ENCODE results near the gene PRKCH.

Gene PRKCH

DNA sequence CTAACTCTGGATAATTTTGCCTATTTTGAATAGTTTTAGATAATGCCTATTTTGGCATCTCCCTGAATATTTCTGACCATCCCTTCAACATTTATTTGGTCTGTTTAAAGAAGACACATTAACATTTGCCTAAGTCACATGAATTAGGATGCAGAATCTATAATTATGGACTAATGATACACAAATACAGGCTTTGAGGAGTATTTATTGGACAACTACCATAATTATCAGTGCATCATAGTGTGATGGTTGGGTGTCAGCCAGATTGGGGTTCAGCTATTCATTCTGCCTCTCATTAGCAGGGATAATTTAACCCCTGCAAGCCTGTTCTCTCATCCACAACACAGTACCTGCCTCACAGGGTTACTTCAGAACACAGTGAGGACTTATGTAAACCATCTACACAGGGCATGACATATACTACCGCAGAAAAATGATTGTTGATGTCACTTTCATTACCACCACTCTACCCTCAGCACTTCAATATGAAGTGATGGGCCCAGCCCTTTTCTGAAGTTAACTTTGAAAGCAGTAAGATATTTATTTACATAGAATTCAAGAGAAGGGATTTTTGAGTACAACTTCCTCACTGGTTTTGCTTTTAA, 14.4 kb downstream of the PRKCH start:
- Histone ChIP-seq H3K23ac (ENCODE audit: low read length) (no peak overlapping the region), H4K5ac (ENCODE audit: low read length) (no peak overlapping the region), H2BK120ac (ENCODE audit: low read depth, low read length) (no peak overlapping the region), H3K27ac (ENCODE audit: low read depth, low read length) (no peak overlapping the region), H3K4ac (ENCODE audit: low read depth, low read length) (no peak overlapping the region), H3K79me1 (ENCODE audit: low read length) (no peaks in the 10 kb centered on the region), H3K18ac (ENCODE audit: low read length) (no peak overlapping the region), H2BK5ac (ENCODE audit: low read length) (no peak overlapping the region), H2AK5ac (ENCODE audit: low read length) (no peak overlapping the region), H3K27me3 (ENCODE audit: insufficient read depth, low read length, poor library complexity) (no peaks in the 10 kb centered on the region), H4K8ac (ENCODE audit: low read depth, low read length) (no peak overlapping the region), H3K56ac (ENCODE audit: low read length) (no peak overlapping the region), H3K4me1 (ENCODE audit: control insufficient read depth, low read depth, low read length) (no peaks in the 10 kb centered on the region), H3K36me3 (ENCODE audit: control insufficient read depth, insufficient read depth, low read length) (no peaks in the 10 kb centered on the region), H3K4me2 (ENCODE audit: low read length) (no peak overlapping the region), H3K4me3 (ENCODE audit: low read length) (no peak overlapping the region), H2BK15ac (replicated peaks; ENCODE audit: low read depth) (no peak overlapping the region), H3K9ac (ENCODE audit: low read length) (no peak overlapping the region), H3K79me2 (ENCODE audit: control insufficient read depth, insufficient read depth, low read length) (no peaks in the 10 kb centered on the region)
- DNase-seq: no peak
- WGBS (ENCODE audit: extremely low coverage, insufficient coverage, low lambda C conversion rate): no CpG with 5 or more reads among the region's 1 CpG

DNA sequence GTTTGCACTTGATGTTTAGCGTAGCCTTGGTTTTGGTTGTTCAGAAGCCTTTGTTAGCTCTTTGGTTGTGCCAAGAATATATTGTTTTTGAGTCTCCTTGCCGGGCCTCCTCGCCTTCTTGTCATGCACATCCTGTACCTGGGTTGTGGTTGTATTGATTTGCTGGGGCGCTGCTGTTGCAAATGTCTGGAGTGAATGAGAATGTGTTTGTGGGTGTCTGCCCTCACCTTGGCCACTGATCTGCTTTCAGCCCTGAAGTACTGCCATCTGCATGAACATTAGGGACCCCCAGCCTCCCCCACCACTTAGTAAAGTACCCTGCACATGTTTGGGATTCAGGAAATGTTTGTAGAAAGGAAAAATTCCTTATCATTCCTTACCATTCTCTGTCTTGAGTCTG, 16.5 kb downstream of the PRKCH start:
- H3K79me1 ChIP-seq (ENCODE audit: low read length): no peaks in the 10 kb centered on the region
- no peaks in the 10 kb centered on the region for H3K27me3 ChIP-seq (ENCODE audit: insufficient read depth, low read length, poor library complexity)
- H3K23ac ChIP-seq (ENCODE audit: low read length): no peak overlapping the region
- H4K5ac ChIP-seq (ENCODE audit: low read length): no peak overlapping the region
- H3K56ac ChIP-seq (ENCODE audit: low read length): no peak overlapping the region
- H3K9ac ChIP-seq (ENCODE audit: low read length): no peak overlapping the region
- no peak for DNase-seq
- H2BK120ac ChIP-seq (ENCODE audit: low read depth, low read length): no peak overlapping the region
- no peaks in the 10 kb centered on the region for H3K36me3 ChIP-seq (ENCODE audit: control insufficient read depth, insufficient read depth, low read length)
- no peak overlapping the region for H2AK5ac ChIP-seq (ENCODE audit: low read length)
- H4K8ac ChIP-seq (ENCODE audit: low read depth, low read length): no peak overlapping the region
- WGBS (ENCODE audit: extremely low coverage, insufficient coverage, low lambda C conversion rate): no CpG with 5 or more reads among the region's 4 CpGs
- no peak overlapping the region for H3K4ac ChIP-seq (ENCODE audit: low read depth, low read length)
- no peak overlapping the region for H2BK15ac ChIP-seq (replicated peaks; ENCODE audit: low read depth)
- no peaks in the 10 kb centered on the region for H3K4me1 ChIP-seq (ENCODE audit: control insufficient read depth, low read depth, low read length)
- no peak overlapping the region for H2BK5ac ChIP-seq (ENCODE audit: low read length)
- H3K18ac ChIP-seq (ENCODE audit: low read length): no peak overlapping the region
- H3K27ac ChIP-seq (ENCODE audit: low read depth, low read length): no peak overlapping the region
- no peak overlapping the region for H3K4me2 ChIP-seq (ENCODE audit: low read length)
- H3K79me2 ChIP-seq (ENCODE audit: control insufficient read depth, insufficient read depth, low read length): no peaks in the 10 kb centered on the region
- H3K4me3 ChIP-seq (ENCODE audit: low read length): no peak overlapping the region

DNA sequence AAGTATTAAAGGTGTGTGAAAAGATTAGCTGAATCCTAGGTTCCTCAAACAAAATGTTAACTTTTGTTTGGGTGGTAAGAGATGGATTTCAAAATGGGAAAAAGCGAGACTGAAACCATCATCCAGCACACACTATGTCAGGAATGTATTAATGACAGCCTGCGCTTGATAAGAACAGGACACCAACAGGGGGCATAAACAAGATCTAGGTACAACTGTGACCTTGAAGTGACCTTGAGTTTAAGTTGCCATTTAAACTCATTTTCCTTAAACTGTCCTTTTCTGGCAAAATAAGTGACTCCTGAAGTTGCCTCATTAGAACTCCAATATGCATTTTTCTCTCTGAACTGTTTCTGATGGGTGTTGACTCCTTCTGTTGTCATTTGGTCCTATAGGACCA, 17.1 kb downstream of the PRKCH start:
- Histone ChIP-seq H3K18ac (ENCODE audit: low read length) (no peak overlapping the region), H3K36me3 (ENCODE audit: control insufficient read depth, insufficient read depth, low read length) (no peaks in the 10 kb centered on the region), H3K4me3 (ENCODE audit: low read length) (no peak overlapping the region), H3K4me1 (ENCODE audit: control insufficient read depth, low read depth, low read length) (no peaks in the 10 kb centered on the region), H3K27me3 (ENCODE audit: insufficient read depth, low read length, poor library complexity) (no peaks in the 10 kb centered on the region), H3K79me1 (ENCODE audit: low read length) (no peaks in the 10 kb centered on the region), H2BK120ac (ENCODE audit: low read depth, low read length) (no peak overlapping the region), H3K27ac (ENCODE audit: low read depth, low read length) (no peak overlapping the region), H4K8ac (ENCODE audit: low read depth, low read length) (no peak overlapping the region), H3K56ac (ENCODE audit: low read length) (no peak overlapping the region), H3K79me2 (ENCODE audit: control insufficient read depth, insufficient read depth, low read length) (no peaks in the 10 kb centered on the region), H4K5ac (ENCODE audit: low read length) (no peak overlapping the region), H2BK15ac (replicated peaks; ENCODE audit: low read depth) (no peak overlapping the region), H3K23ac (ENCODE audit: low read length) (no peak overlapping the region), H3K9ac (ENCODE audit: low read length) (no peak overlapping the region), H2BK5ac (ENCODE audit: low read length) (no peak overlapping the region), H3K4me2 (ENCODE audit: low read length) (no peak overlapping the region), H3K4ac (ENCODE audit: low read depth, low read length) (no peak overlapping the region), H2AK5ac (ENCODE audit: low read length) (no peak overlapping the region)
- no CpG with 5 or more reads among the region's 2 CpGs for WGBS (ENCODE audit: extremely low coverage, insufficient coverage, low lambda C conversion rate)
- no peak for DNase-seq

DNA sequence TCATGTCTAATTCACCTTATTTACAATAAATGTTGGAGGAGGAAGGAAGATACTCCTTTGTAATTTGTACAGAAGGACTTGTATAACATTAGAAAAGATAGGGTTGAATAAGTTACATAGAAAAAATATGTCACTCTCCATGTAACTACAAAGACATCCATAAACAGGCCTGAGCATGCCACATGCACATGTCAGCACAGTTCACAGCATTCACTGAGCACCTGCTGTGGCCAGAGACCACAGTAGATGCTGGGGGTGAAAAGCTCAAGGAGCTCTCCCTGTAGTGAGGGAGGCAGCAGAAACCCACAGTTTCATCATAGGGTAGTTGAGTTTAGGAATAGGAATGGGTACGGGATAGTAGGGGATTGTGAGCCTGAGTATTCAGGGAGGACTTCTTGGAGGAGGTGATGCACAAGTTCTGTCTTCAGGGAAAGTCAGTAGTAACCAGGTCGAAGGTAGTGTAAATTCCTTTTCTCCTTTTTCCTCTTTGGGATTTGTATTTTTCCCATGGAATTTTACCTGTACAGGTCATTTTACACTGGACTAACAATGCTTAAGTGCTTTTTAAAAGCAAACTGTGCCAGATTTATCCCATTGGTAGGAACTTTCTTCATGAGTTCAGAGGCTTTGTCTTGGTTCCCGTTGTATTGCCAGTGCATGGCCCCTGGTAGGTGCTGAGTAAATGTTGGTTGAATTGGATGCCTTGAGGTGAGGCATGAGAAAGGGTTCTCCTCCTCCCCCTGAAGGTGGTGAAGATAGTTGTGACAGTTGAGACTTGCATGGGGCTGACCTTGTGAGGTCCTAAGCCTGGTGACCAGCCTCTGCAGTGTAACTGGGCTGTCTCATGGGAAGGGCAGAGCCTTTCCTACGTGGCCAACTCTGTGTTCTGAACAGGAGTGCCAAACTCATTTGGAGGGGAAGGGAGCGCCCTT, 20.2 kb downstream of the PRKCH start:
- Histone ChIP-seq H3K27me3 (ENCODE audit: insufficient read depth, low read length, poor library complexity) (no peaks in the 10 kb centered on the region), H4K8ac (ENCODE audit: low read depth, low read length) (no peak overlapping the region), H3K23ac (ENCODE audit: low read length) (no peak overlapping the region), H2BK5ac (ENCODE audit: low read length) (no peak overlapping the region), H3K27ac (ENCODE audit: low read depth, low read length) (no peak overlapping the region), H3K9ac (ENCODE audit: low read length) (no peak overlapping the region), H3K36me3 (ENCODE audit: control insufficient read depth, insufficient read depth, low read length) (no peaks in the 10 kb centered on the region), H2BK15ac (replicated peaks; ENCODE audit: low read depth) (no peak overlapping the region), H2BK120ac (ENCODE audit: low read depth, low read length) (no peak overlapping the region), H3K79me1 (ENCODE audit: low read length) (no peaks in the 10 kb centered on the region), H4K5ac (ENCODE audit: low read length) (no peak overlapping the region), H3K4ac (ENCODE audit: low read depth, low read length) (no peak overlapping the region), H3K4me1 (ENCODE audit: control insufficient read depth, low read depth, low read length) (no peaks in the 10 kb centered on the region), H3K79me2 (ENCODE audit: control insufficient read depth, insufficient read depth, low read length) (no peaks in the 10 kb centered on the region), H3K18ac (ENCODE audit: low read length) (no peak overlapping the region), H3K4me2 (ENCODE audit: low read length) (no peak overlapping the region), H3K4me3 (ENCODE audit: low read length) (no peak overlapping the region), H2AK5ac (ENCODE audit: low read length) (no peak overlapping the region), H3K56ac (ENCODE audit: low read length) (no peak overlapping the region)
- no CpG with 5 or more reads among the region's 5 CpGs for WGBS (ENCODE audit: extremely low coverage, insufficient coverage, low lambda C conversion rate)
- DNase-seq: no peak

DNA sequence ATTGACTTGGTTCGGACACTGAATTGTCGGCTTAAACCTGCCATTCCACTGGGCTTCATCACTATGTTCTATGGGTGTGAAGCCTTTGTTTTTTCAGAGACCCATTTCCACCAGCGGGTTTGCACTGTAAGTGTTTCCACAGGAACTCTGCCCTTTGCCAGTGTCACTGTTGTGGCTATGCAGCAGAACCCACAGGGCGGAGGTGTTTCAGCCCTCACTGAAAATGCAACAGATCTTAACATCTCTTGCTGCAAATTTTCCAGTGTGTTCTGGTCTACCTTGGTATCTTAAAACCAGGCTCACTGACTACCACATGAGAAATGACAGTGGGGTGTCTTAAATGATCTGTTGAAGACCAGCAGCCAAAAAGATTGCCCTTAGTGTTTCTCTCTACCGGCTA, 21.1 kb downstream of the PRKCH start:
- no peak overlapping the region for H4K5ac ChIP-seq (ENCODE audit: low read length)
- H2BK15ac ChIP-seq (replicated peaks; ENCODE audit: low read depth): no peak overlapping the region
- H3K4ac ChIP-seq (ENCODE audit: low read depth, low read length): no peak overlapping the region
- no peak overlapping the region for H2AK5ac ChIP-seq (ENCODE audit: low read length)
- H2BK5ac ChIP-seq (ENCODE audit: low read length): no peak overlapping the region
- H3K23ac ChIP-seq (ENCODE audit: low read length): no peak overlapping the region
- no peaks in the 10 kb centered on the region for H3K36me3 ChIP-seq (ENCODE audit: control insufficient read depth, insufficient read depth, low read length)
- WGBS (ENCODE audit: extremely low coverage, insufficient coverage, low lambda C conversion rate): no CpG with 5 or more reads among the region's 5 CpGs
- H3K79me1 ChIP-seq (ENCODE audit: low read length): no peaks in the 10 kb centered on the region
- no peak overlapping the region for H3K27ac ChIP-seq (ENCODE audit: low read depth, low read length)
- no peaks in the 10 kb centered on the region for H3K4me1 ChIP-seq (ENCODE audit: control insufficient read depth, low read depth, low read length)
- H3K56ac ChIP-seq (ENCODE audit: low read length): no peak overlapping the region
- no peak overlapping the region for H2BK120ac ChIP-seq (ENCODE audit: low read depth, low read length)
- H3K18ac ChIP-seq (ENCODE audit: low read length): no peak overlapping the region
- H3K4me2 ChIP-seq (ENCODE audit: low read length): no peak overlapping the region
- H4K8ac ChIP-seq (ENCODE audit: low read depth, low read length): no peak overlapping the region
- no peaks in the 10 kb centered on the region for H3K79me2 ChIP-seq (ENCODE audit: control insufficient read depth, insufficient read depth, low read length)
- no peak overlapping the region for H3K9ac ChIP-seq (ENCODE audit: low read length)
- H3K4me3 ChIP-seq (ENCODE audit: low read length): no peak overlapping the region
- DNase-seq: no peak
- no peaks in the 10 kb centered on the region for H3K27me3 ChIP-seq (ENCODE audit: insufficient read depth, low read length, poor library complexity)
